HCT116 (cell line): ENCODE data around the gene GSTM1. TPM values are rescaled to one million over a fixed set of nuclear protein-coding genes. Genes with fewer than 3 reads are reported as not detected.

ENCODE experiments used
- ATAC-seq: fragments of 200-7000 bp; cut with Tn5 transposase; 2 replicates; pipeline ENCODE4 v1.9.1; 2020; ENCODE audit warnings: mild to moderate bottlenecking, moderate library complexity
- BruUV-seq: library from RNA; stranded (reverse); fragments of 400-500 nt; replicated peaks from 2 replicates; lab custom pipeline; 2021; lab: Mats Ljungman, UMichigan
- CTCF ChIA-PET: fragments of 300-600 bp; sonication (Branson Sonifier 250); formaldehyde crosslinking; loops from one replicate; lab custom pipeline; 2021; ENCODE audit warnings: antibody characterized with exemption; lab: Charles Lee
- POLR2A ChIA-PET: fragments of 300-600, 350-600 bp; sonication (Branson Sonifier 250); formaldehyde crosslinking; loops from one replicate; lab custom pipeline; 2021; ENCODE audit warnings: antibody characterized with exemption; lab: Charles Lee
- RAD21 ChIA-PET, 2 experiments: fragments of 300-600 bp; sonication (Branson Sonifier 250); formaldehyde crosslinking; loops; one replicate each; lab custom pipeline; 2023; ENCODE audit warnings: low total read pairs in 2 of 2; ENCODE audit not compliant: uncharacterized antibody in 2 of 2, unreplicated experiment in 2 of 2, low non-redundant PET in 1 of 2; lab: Charles Lee
- DNase-seq: peaks from one replicate; pipeline ENCODE4 v3.0.0-alpha.2; 2010; ENCODE audit warnings: low read depth, low spot score
- H2AFZ ChIP-seq: fragments of 200-600 bp; shearing (Covaris generic), sonication (generic); 2 replicates; pipeline ENCODE4 v1.6.1; 2017; ENCODE audit warnings: low read depth, mixed run types, mixed read lengths, antibody characterized with exemption, low read length; ENCODE audit not compliant: poor library complexity, severe bottlenecking
- H3K27ac ChIP-seq: 2 replicates; pipeline ENCODE4 v1.5.1; 2012; ENCODE audit warnings: low read depth, low read length
- H3K27me3 ChIP-seq: fragments of 200-600 bp; sonication (generic); 2 replicates; pipeline ENCODE4 v1.6.1; 2016; ENCODE audit warnings: mixed run types, low read length, mixed read lengths; ENCODE audit not compliant: insufficient read depth
- H3K36me3 ChIP-seq, 2 experiments: fragments of 200-500 bp in 1 of 2; fragments of 200-600 bp in 1 of 2; sonication (Bioruptor generic) in 1 of 2; sonication (generic) in 1 of 2; 2 replicates each; pipeline versions ENCODE4 v1.5.1 to v1.6.1; 2014 to 2016; ENCODE audit warnings: low read length in 2 of 2, inconsistent platforms in 1 of 2, mixed read lengths in 1 of 2, mixed run types in 1 of 2; ENCODE audit not compliant: insufficient read depth in 2 of 2, control insufficient read depth in 1 of 2
- H3K4me1 ChIP-seq, 2 experiments: fragments of 200-600 bp in 1 of 2; sonication (generic) in 1 of 2; 2 replicates each; pipeline versions ENCODE4 v1.5.1 to v1.6.1; 2012 to 2017; ENCODE audit warnings: low read length in 2 of 2, inconsistent platforms in 1 of 2, mild to moderate bottlenecking in 1 of 2, mixed read lengths in 1 of 2, mixed run types in 1 of 2, moderate library complexity in 1 of 2; ENCODE audit not compliant: insufficient read depth in 2 of 2, control insufficient read depth in 1 of 2
- H3K4me2 ChIP-seq: fragments of 200-600 bp; sonication (generic); 2 replicates; pipeline ENCODE4 v1.6.1; 2017; ENCODE audit warnings: mixed run types, low read length, mixed read lengths
- H3K4me3 ChIP-seq, 2 experiments: fragments of 200-600 bp in 1 of 2; sonication (generic) in 1 of 2; replicated peaks in 1 of 2; 2 replicates each; pipeline ENCODE4 v1.5.1; 2011 to 2016; ENCODE audit warnings: low read length in 2 of 2, control low read depth in 1 of 2, low read depth in 1 of 2, mild to moderate bottlenecking in 1 of 2, mixed read lengths in 1 of 2, mixed run types in 1 of 2
- H3K79me2 ChIP-seq: fragments of 200-600 bp; sonication (generic); 2 replicates; pipeline ENCODE4 v1.6.1; 2017; ENCODE audit warnings: mild to moderate bottlenecking, mixed run types, low read length, moderate library complexity, mixed read lengths; ENCODE audit not compliant: insufficient read depth
- H3K9ac ChIP-seq: fragments of 200-600 bp; sonication (generic); 2 replicates; pipeline ENCODE4 v1.6.1; 2016; ENCODE audit warnings: low read length, mixed read lengths
- H3K9me2 ChIP-seq: fragments of 200-600 bp; sonication (generic), shearing (Covaris generic); 2 replicates; pipeline ENCODE4 v1.6.1; 2017; ENCODE audit warnings: mixed run types, mild to moderate bottlenecking, moderate library complexity; ENCODE audit not compliant: insufficient read depth
- H3K9me3 ChIP-seq, 2 experiments: fragments of 200-500 bp in 1 of 2; fragments of 200-600 bp in 1 of 2; sonication (Bioruptor generic) in 1 of 2; sonication (generic) in 1 of 2; 2 replicates each; pipeline ENCODE4 v1.6.1; 2014 to 2017; ENCODE audit warnings: low read length in 2 of 2, mixed read lengths in 2 of 2, inconsistent platforms in 1 of 2, low read depth in 1 of 2, mild to moderate bottlenecking in 1 of 2, mixed run types in 1 of 2, moderate library complexity in 1 of 2; ENCODE audit not compliant: control insufficient read depth in 1 of 2, insufficient read depth in 1 of 2
- H4K20me1 ChIP-seq: fragments of 200-600 bp; sonication (generic), shearing (Covaris generic); 2 replicates; pipeline ENCODE4 v1.6.1; 2017; ENCODE audit warnings: mixed run types, mild to moderate bottlenecking, moderate library complexity; ENCODE audit not compliant: insufficient read depth
- ATF3 ChIP-seq: IDR thresholded peaks from 2 replicates; pipeline ENCODE4 v1.6.1; 2012
- CBX3 ChIP-seq: IDR thresholded peaks from 2 replicates; pipeline ENCODE4 v1.6.1; 2012; ENCODE audit warnings: low read depth
- ELF1 ChIP-seq: IDR thresholded peaks from 2 replicates; pipeline ENCODE4 v1.6.1; 2012; ENCODE audit warnings: low read depth, borderline replicate concordance
- EZH2phosphoT487 ChIP-seq: fragments of 200-600 bp; IDR thresholded peaks from 2 replicates; pipeline ENCODE4 v1.6.1; 2018; ENCODE audit warnings: antibody characterized with exemption, borderline replicate concordance
- FOSL1 ChIP-seq: IDR thresholded peaks from 2 replicates; pipeline ENCODE4 v1.6.1; 2012; ENCODE audit warnings: low read depth
- JUND ChIP-seq: IDR thresholded peaks from 2 replicates; pipeline ENCODE4 v1.6.1; 2012
- MAX ChIP-seq: IDR thresholded peaks from 2 replicates; pipeline ENCODE4 v1.6.1; 2012
- POLR2AphosphoS5 ChIP-seq: IDR thresholded peaks from 2 replicates; pipeline ENCODE4 v1.6.1; 2011; ENCODE audit warnings: mild to moderate bottlenecking, low read depth, low read length, moderate library complexity
- SP1 ChIP-seq: IDR thresholded peaks from 2 replicates; pipeline ENCODE4 v1.6.1; 2012; ENCODE audit warnings: low read depth
- TCF7L2 ChIP-seq: IDR thresholded peaks from 2 replicates; pipeline ENCODE4 v1.7.0; 2011; ENCODE audit warnings: borderline replicate concordance, inconsistent platforms; ENCODE audit not compliant: insufficient read depth, insufficient read length; ENCODE audit errors: extremely low read depth
- ZFX ChIP-seq: fragments of 450-650 bp; IDR thresholded peaks from 2 replicates; pipeline ENCODE4 v1.6.1; 2017
- ZNF274 ChIP-seq: fragments of 200-500 bp; sonication (Bioruptor generic); IDR thresholded peaks from 2 replicates; pipeline ENCODE4 v1.6.1; 2014; ENCODE audit warnings: mild to moderate bottlenecking, low read depth, low read length, inconsistent platforms
- intact Hi-C: fragments of 100-400 bp; cut with micrococcal nuclease; formaldehyde crosslinking; loops from 2 replicates; pipeline ENCODE4 v1.10.0; 2022
- total RNA-seq: library from RNA; stranded (reverse); gene quantifications from one replicate; pipeline ENCODE4 v1.2.1, GENCODE V29; 2021; ENCODE audit not compliant: unreplicated experiment

GSTM1 gene
- total RNA-seq, 1 experiment from 2014 or later, result not detected

GRCh38 chr1:109641078-109641740 lies 46.4 kb upstream of the GSTM1 start:
- no peaks in the 10 kb centered on the region for H3K36me3 ChIP-seq
- no peaks in the 10 kb centered on the region for H3K27me3 ChIP-seq
- no peaks in the 10 kb centered on the region for H3K79me2 ChIP-seq
- intact Hi-C loops, result loop anchor here (2.0 kb wide), 1 partner anchor 94 kb away; no protein-coding TSS in a partner anchor
- no peak for DNase-seq
- ChIA-PET POLR2A (interaction anchor here (1.6 to 1.8 kb wide), 2 partner anchors 95 to 133 kb away, joined by 4 read pairs; no protein-coding TSS in a partner anchor), CTCF (interaction anchor here (1.2 to 4.0 kb wide), 12 partner anchors 8 to 343 kb away, joined by 3 to 73 read pairs (median 20); partner anchors contain the start of genes AHCYL1 and GNAI3), RAD21 (interaction anchor here (1.2 to 2.4 kb wide), 4 partner anchors 9 to 133 kb away, joined by 3 to 8 read pairs (median 8); no protein-coding TSS in a partner anchor)
- H3K4me3 ChIP-seq, result no peak overlapping the region
- no peaks in the 10 kb centered on the region for H4K20me1 ChIP-seq
- BruUV-seq, result no TSS peak
- H3K9me3 ChIP-seq, result no peaks in the 10 kb centered on the region
- no peak overlapping the region for H3K4me2 ChIP-seq
- no peak overlapping the region for H3K9ac ChIP-seq
- peaks cover 10 to 25% of the 10 kb centered on the region in 2 experiments for H3K4me1 ChIP-seq
- H3K27ac ChIP-seq, result no peak overlapping the region
- no peak overlapping the region for H2AFZ ChIP-seq
- H3K9me2 ChIP-seq, result no peaks in the 10 kb centered on the region
- no peak for ATAC-seq
- TF ChIP-seq POLR2AphosphoS5 (no peak), JUND (no peak), ZFX (no peak)

- Histone ChIP-seq H3K36me3 (no peaks in the 10 kb centered on the region), H3K9ac (no peak overlapping the region), H2AFZ (no peak overlapping the region), H3K4me2 (no peak overlapping the region), H4K20me1 (no peaks in the 10 kb centered on the region), H3K79me2 (no peaks in the 10 kb centered on the region), H3K9me3 (no peaks in the 10 kb centered on the region), H3K9me2 (no peaks in the 10 kb centered on the region), H3K27ac (no peak overlapping the region), H3K27me3 (no peaks in the 10 kb centered on the region), H3K4me1 (peaks cover 3 to 19% of the 10 kb centered on the region in 2 experiments), H3K4me3 (no peak overlapping the region)
- DNase-seq, result no peak
- ChIA-PET RAD21 (interaction anchor here in 1 of 2 experiments (2.4 kb wide), 1 partner anchor 96 kb away, joined by 8 read pairs; no protein-coding TSS in a partner anchor), CTCF (interaction anchor here (3.3 to 4.0 kb wide), 4 partner anchors 7 to 342 kb away, joined by 50 to 73 read pairs (median 58); partner anchors contain the start of gene AHCYL1), POLR2A (no interaction called here)
- TF ChIP-seq ZFX (no peak), FOSL1 (no peak), TCF7L2 (no peak), ZNF274 (no peak), ELF1 (no peak), ATF3 (no peak), JUND (no peak), CBX3 (no peak), EZH2phosphoT487 (no peak), MAX (no peak), SP1 (no peak)
- no peak for ATAC-seq
- intact Hi-C loops, result loop anchor here (2.0 kb wide), 1 partner anchor 95 kb away; no protein-coding TSS in a partner anchor
- BruUV-seq, result no TSS peak
Observed at GRCh38 chr1:109641861-109642260, 45.8 kb upstream of the GSTM1 start.
